Stimulated activated CD4-positive, alpha-beta T cell treated with anti-CD3 and anti-CD28 coated beads, Interleukin-12 subunit alpha, Interleukin-12 subunit beta, amount 100 ng/mL, for 4 hours (primary cell): ENCODE results near the gene EPHA8.

Experiments
- DNase-seq: peaks from one replicate; pipeline ENCODE4 v3.0.0-alpha.2; 2020

The EPHA8 gene

DNA sequence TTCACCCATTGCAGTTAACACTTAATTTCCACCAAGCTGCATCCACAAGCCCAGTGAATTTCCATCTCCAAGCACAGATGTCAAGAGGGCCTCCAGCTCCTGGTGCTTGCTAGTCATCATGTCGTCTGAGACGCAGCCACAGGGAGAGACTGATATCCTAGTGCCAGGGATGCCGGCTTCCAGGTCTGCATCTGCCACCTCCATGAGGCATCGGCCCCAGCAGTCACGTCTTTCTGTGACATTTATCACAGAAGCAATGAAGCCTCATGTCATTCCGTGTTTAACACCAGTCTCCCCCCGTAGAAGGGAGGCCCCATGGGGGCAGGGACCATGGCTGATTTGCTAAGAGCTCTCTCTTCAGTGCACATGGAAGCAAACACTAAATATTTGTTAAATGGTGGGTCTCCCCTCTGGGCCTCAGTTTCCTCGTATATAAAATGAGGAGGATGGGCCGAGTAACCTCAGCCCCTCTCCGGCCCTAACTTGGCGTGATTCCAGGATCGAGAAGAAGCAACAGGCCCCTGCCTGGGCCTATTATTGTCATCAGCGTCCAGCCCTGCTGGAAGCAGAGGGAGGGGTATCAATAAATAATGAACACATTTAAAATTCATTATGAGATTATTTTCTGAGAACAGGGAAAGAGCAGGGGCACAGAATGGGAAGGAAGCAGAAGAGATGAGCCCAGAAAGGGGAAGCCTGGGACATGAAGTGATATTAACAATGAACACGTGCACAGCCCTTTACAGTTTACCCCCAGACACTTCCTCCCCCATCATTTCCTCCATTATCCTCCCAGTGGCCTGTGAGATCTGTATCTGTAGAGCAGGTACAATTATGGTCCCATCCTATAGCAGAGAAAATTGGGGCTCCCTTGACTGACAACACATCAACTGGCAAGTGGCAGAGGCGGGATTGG lies 88.9 kb downstream of the EPHA8 start:
- no peak for DNase-seq

DNA sequence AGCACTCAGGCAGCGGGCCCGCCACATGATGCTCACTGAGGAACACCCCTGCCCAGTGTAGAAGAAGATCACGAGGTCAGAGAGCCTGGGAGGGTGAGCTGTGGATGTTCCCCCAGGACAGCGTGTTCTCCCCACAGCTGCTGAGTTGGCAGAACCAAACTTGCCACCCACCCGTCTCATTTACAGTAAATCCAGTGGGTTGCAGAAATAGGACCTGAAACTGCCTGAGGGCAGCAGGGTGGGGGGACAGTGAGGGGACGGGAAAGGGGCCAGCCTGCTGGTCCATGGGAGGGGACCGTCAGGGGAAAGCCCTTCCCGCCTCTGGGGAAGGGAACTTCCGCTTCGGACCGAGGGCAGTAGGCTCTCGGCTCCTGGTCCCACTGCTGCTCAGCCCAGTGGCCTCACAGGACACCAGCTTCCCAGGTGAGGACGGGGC lies 89.6 kb downstream of the EPHA8 start, which contains the start of gene C1QB:
Gene C1QB, plus strand, starts transcription at position 356 of the 436 bp plus-strand sequence. CDS start 6,227 bp downstream, outside the sequence.
- DNase-seq, result no peak
